Activated CD8-positive, alpha-beta memory T cell treated with anti-CD3 and anti-CD28 coated beads, Interleukin-2, amount 50 U/mL, for 48 hours (primary cell): ENCODE results near the gene HSF2.
"Not testable (repeated sequence)": the region's sequence is repeated elsewhere in the genome, so short reads cannot be mapped to it uniquely, and the experiment has no call there.

Experiments
- DNase-seq: peaks from one replicate; pipeline ENCODE4 v3.0.0-alpha.2; 2020

HSF2 gene

GRCh38 chr6:122400462-122401089 lies 1.1 kb downstream of the HSF2 start:
- DNase-seq = no peak

GRCh38 chr6:122401104-122401503 lies 1.7 kb downstream of the HSF2 start:
- no peak for DNase-seq

GRCh38 chr6:122404444-122404843 lies 5.0 kb downstream of the HSF2 start:
- no peak for DNase-seq

GRCh38 chr6:122405417-122405816 lies 6.0 kb downstream of the HSF2 start:
- no peak for DNase-seq

GRCh38 chr6:122406187-122406586 lies 6.7 kb downstream of the HSF2 start:
- no peak for DNase-seq

GRCh38 chr6:122407712-122408111 lies 8.3 kb downstream of the HSF2 start:
- no peak for DNase-seq

GRCh38 chr6:122408240-122408639 lies 8.8 kb downstream of the HSF2 start:
- DNase-seq = no peak

- no peak for DNase-seq
Measured at GRCh38 chr6:122408702-122409458, 9.4 kb downstream of the HSF2 start.

- DNase-seq = no peak
Measured at GRCh38 chr6:122412001-122412400, 12.5 kb downstream of the HSF2 start.

- no peak for DNase-seq
Measured at GRCh38 chr6:122416825-122417224, 17.4 kb downstream of the HSF2 start.

GRCh38 chr6:122422003-122422402 lies 22.6 kb downstream of the HSF2 start:
- no peak for DNase-seq

GRCh38 chr6:122422614-122423267 lies 23.3 kb downstream of the HSF2 start:
- no peak for DNase-seq

GRCh38 chr6:122423734-122424133 lies 24.3 kb downstream of the HSF2 start:
- no peak for DNase-seq

GRCh38 chr6:122426597-122426996 lies 27.1 kb downstream of the HSF2 start:
- DNase-seq = no peak

- no peak for DNase-seq
Measured at GRCh38 chr6:122428781-122429180, 29.3 kb downstream of the HSF2 start.

- no peak for DNase-seq
Measured at GRCh38 chr6:122429323-122429722, 29.9 kb downstream of the HSF2 start.

GRCh38 chr6:122431780-122432179 lies 32.3 kb downstream of the HSF2 start:
- DNase-seq = no peak

GRCh38 chr6:122432816-122433215 lies 33.4 kb downstream of the HSF2 start:
- no peak for DNase-seq

- no peak for DNase-seq
Measured at GRCh38 chr6:122438975-122439374, 39.5 kb downstream of the HSF2 start.

GRCh38 chr6:122445274-122445673 lies 45.8 kb downstream of the HSF2 start:
- no peak for DNase-seq

GRCh38 chr6:122449069-122449468 lies 49.6 kb downstream of the HSF2 start:
- no peak for DNase-seq

GRCh38 chr6:122452509-122452908 lies 53.1 kb downstream of the HSF2 start:
- no peak for DNase-seq

GRCh38 chr6:122454673-122455072 lies 55.2 kb downstream of the HSF2 start:
- DNase-seq = no peak

- DNase-seq = not testable (repeated sequence)
Measured at GRCh38 chr6:122455116-122455515, 55.7 kb downstream of the HSF2 start.
